Measurements from ENCODE around the gene PLCL2. TPM values are rescaled to one million over a fixed set of nuclear protein-coding genes. Genes with fewer than 3 reads are reported as not detected.
A peak's percentile ranks its signal among the peaks of the same experiment; 100 is the strongest.

PLCL2 gene
- total and polyA plus RNA-seq, 10 of the 15 experiments (the other 5 are each of a cell fraction or from before 2014, with no cell fraction given): 7.5 to 37.3 (median 21.7) TPM

- Histone ChIP-seq H3K9me3 (replicated peaks; ENCODE audit: control insufficient read depth, insufficient read depth, low read length) (peaks cover 2% of the 10 kb centered on the region; the same call in 2 of the 3 replicates), H3K4me3 (no peak overlapping the region), H4K20me1 (ENCODE audit: control insufficient read depth, insufficient read depth) (no peaks in the 10 kb centered on the region), H3K9ac (ENCODE audit: control insufficient read depth, insufficient read depth, low read length) (no peak overlapping the region), H2AFZ (ENCODE audit: control insufficient read depth, low read depth, low read length) (no peak overlapping the region), H3K27ac (ENCODE audit: control insufficient read depth, insufficient read depth) (peak overlapping the region; percentile 63), H3K79me2 (ENCODE audit: control insufficient read depth, insufficient read depth, low read length) (peaks cover 95% of the 10 kb centered on the region), H3K27me3 (replicated peaks in 1 of 2; ENCODE audit: control insufficient read depth in 2 of 2, insufficient read depth in 2 of 2, low read length in 1 of 2) (no peaks in the 10 kb centered on the region), H3K4me1 (ENCODE audit: control insufficient read depth, insufficient read depth, low read length) (peaks cover 42% of the 10 kb centered on the region), H3K36me3 (ENCODE audit: control insufficient read depth in 2 of 2, insufficient read depth in 2 of 2, low read length in 1 of 2) (no peaks in the 10 kb centered on the region), H3K4me2 (ENCODE audit: control insufficient read depth, insufficient read depth) (peak overlapping the region; percentile 67)
- in situ Hi-C loops (cut with MboI): loop anchor here (25.0 kb wide), 1 partner anchor 1542 kb away; no protein-coding TSS in a partner anchor
- ChIA-PET POLR2A (interaction anchor here (0.6 to 2.6 kb wide), 8 partner anchors 11 to 840 kb away, joined by 3 to 10 read pairs (median 4); partner anchors contain the start of gene PLCL2), CTCF (interaction anchor here (0.6 to 5.2 kb wide), 9 partner anchors 10 to 327 kb away, joined by 3 to 26 read pairs (median 4); partner anchors contain the start of gene PLCL2), SMC1A (ENCODE audit: uncharacterized antibody, unreplicated experiment) (interaction anchor here (0.6 to 7.9 kb wide), 13 partner anchors 8 to 135 kb away, joined by 3 to 91 read pairs (median 5); no protein-coding TSS in a partner anchor), RAD21 (ENCODE audit: unreplicated experiment) (interaction anchor here (0.7 to 9.1 kb wide), 9 partner anchors 8 to 247 kb away, joined by 3 to 76 read pairs (median 4); partner anchors contain the start of gene PLCL2)
- BruUV-seq (replicated peaks): no TSS peak
- ATAC-seq: peak; percentile 76
- no peak for DNase-seq (ENCODE audit: low read depth, low spot score)
- WGBS (ENCODE audit: insufficient coverage, insufficient replicate concordance, low lambda C conversion rate, missing lambda C conversion rate): 73% methylated on average over 4 of the region's 4 CpGs
- intact Hi-C loops (cut with micrococcal nuclease; ENCODE audit: unreplicated experiment): loop anchor here (5.0 kb wide), 1 partner anchor 143 kb away; no protein-coding TSS in a partner anchor
- FAIRE-seq: no peak
- no peak for TF ChIP-seq FOXK2 (IDR thresholded peaks at IDR 0.05)
- no peak for TF ChIP-seq RELA (IDR thresholded peaks at IDR 0.05; ENCODE audit: borderline replicate concordance, partially characterized antibody)
- peak; percentile 31 to 34 for TF ChIP-seq IKZF2 (IDR thresholded peaks at IDR 0.05)
- TF ChIP-seq IKZF1 (conservative IDR thresholded peaks at IDR 0.05): 0 out of 2 replicates have a peak, but pooled peaks have one; percentile 38
- 0 out of 2 replicates have a peak, but pooled peaks have one; percentile 30 for TF ChIP-seq MTA3 (IDR thresholded peaks at IDR 0.05; ENCODE audit: borderline replicate concordance, low read length)
- peak; percentile 52 for TF ChIP-seq BCL11A (IDR thresholded peaks at IDR 0.05; ENCODE audit: low read depth, low read length)
- no peak for TF ChIP-seq RAD51 (IDR thresholded peaks at IDR 0.05)
- TF ChIP-seq FOXM1 (IDR thresholded peaks at IDR 0.05; ENCODE audit: low read depth, low read length): peak; percentile 42; the same call in 1 of the 2 replicates
- no peak for TF ChIP-seq GATAD2B (conservative IDR thresholded peaks at IDR 0.05; ENCODE audit: low read depth)
- no peak for TF ChIP-seq SMARCA5 (IDR thresholded peaks at IDR 0.05)
- peak; percentile 47; the same call in 1 of the 2 replicates for TF ChIP-seq CREM (IDR thresholded peaks at IDR 0.05; ENCODE audit: low read depth)
- no peak for TF ChIP-seq JUNB (IDR thresholded peaks at IDR 0.05)
- TF ChIP-seq MTA2 (IDR thresholded peaks at IDR 0.05; ENCODE audit: low read depth): peak; percentile 23; the same call in 1 of the 2 replicates
- no peak for TF ChIP-seq EGR1 (IDR thresholded peaks at IDR 0.05; ENCODE audit: borderline replicate concordance in 1 of 2, low read depth in 2 of 2, low read length in 2 of 2)
- no peak for TF ChIP-seq BRCA1 (IDR thresholded peaks at IDR 0.05; ENCODE audit: low read depth, low read length)
- no peak for TF ChIP-seq HDGF (IDR thresholded peaks at IDR 0.05)
- 0 out of 2 replicates have a peak, but pooled peaks have one; percentile 20 for TF ChIP-seq CBFB (IDR thresholded peaks at IDR 0.05; ENCODE audit: low read depth)
- 0 out of 2 replicates have a peak, but pooled peaks have one; percentile 29 for TF ChIP-seq YY1 (IDR thresholded peaks at IDR 0.05; ENCODE audit: low read depth, low read length)
- no peak for TF ChIP-seq NR2F1 (conservative IDR thresholded peaks at IDR 0.05)
- peak; percentile 49 for TF ChIP-seq ATF7 (IDR thresholded peaks at IDR 0.05; ENCODE audit: low read depth)
- peak; percentile 37 for TF ChIP-seq BCL3 (IDR thresholded peaks at IDR 0.05; ENCODE audit: borderline replicate concordance, insufficient read depth, low read depth, low read length, poor library complexity, severe bottlenecking)
- TF ChIP-seq RUNX3 (IDR thresholded peaks at IDR 0.05; ENCODE audit: low read length): peak; percentile 58
- TF ChIP-seq ATF2 (IDR thresholded peaks at IDR 0.05; ENCODE audit: low read length): no peak
Measured at GRCh38 chr3:16904423-16905417, 20.0 kb downstream of the PLCL2 start.

All from GM12878 (cell line).